ENCODE data around the gene PMEL. TPM values are rescaled to one million over a fixed set of nuclear protein-coding genes. Genes with fewer than 3 reads are reported as not detected.

Gene PMEL
- total and polyA plus RNA-seq, 2 experiments from 2014 or later = 15.3 to 34.2 TPM

GRCh38 chr12:55935738-55936151 is 30.1 kb downstream of the PMEL start:
- peaks cover 6% of the 10 kb centered on the region for H3K79me2 ChIP-seq
- H3K4me1 ChIP-seq (ENCODE audit: insufficient read depth) = peaks cover 22% of the 10 kb centered on the region
- no peak overlapping the region for H3K4me2 ChIP-seq
- WGBS (ENCODE audit: low lambda C conversion rate, missing lambda C conversion rate) = 81% methylated on average over 25 of the region's 26 CpGs
- no peak for DNase-seq (ENCODE audit: low spot score)
- no peaks in the 10 kb centered on the region for H3K9me3 ChIP-seq (ENCODE audit: low read depth)
- H3K4me3 ChIP-seq = no peak overlapping the region
- no peaks in the 10 kb centered on the region for H3K9me2 ChIP-seq (replicated peaks; ENCODE audit: insufficient read depth)
- H4K20me1 ChIP-seq (ENCODE audit: insufficient read depth, poor library complexity, severe bottlenecking) = no peaks in the 10 kb centered on the region
- H2AFZ ChIP-seq = no peak overlapping the region
- H3K27me3 ChIP-seq = no peaks in the 10 kb centered on the region
- no peak overlapping the region for H3K27ac ChIP-seq
- H3K36me3 ChIP-seq (replicated peaks; ENCODE audit: insufficient read depth, low read depth) = no peaks in the 10 kb centered on the region
- TF ChIP-seq EZH2 (IDR thresholded peaks at IDR 0.05; ENCODE audit: borderline replicate concordance) = no peak
- TF ChIP-seq, protein P1, sequence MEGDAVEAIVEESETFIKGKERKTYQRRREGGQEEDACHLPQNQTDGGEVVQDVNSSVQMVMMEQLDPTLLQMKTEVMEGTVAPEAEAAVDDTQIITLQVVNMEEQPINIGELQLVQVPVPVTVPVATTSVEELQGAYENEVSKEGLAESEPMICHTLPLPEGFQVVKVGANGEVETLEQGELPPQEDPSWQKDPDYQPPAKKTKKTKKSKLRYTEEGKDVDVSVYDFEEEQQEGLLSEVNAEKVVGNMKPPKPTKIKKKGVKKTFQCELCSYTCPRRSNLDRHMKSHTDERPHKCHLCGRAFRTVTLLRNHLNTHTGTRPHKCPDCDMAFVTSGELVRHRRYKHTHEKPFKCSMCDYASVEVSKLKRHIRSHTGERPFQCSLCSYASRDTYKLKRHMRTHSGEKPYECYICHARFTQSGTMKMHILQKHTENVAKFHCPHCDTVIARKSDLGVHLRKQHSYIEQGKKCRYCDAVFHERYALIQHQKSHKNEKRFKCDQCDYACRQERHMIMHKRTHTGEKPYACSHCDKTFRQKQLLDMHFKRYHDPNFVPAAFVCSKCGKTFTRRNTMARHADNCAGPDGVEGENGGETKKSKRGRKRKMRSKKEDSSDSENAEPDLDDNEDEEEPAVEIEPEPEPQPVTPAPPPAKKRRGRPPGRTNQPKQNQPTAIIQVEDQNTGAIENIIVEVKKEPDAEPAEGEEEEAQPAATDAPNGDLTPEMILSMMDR (IDR thresholded peaks at IDR 0.05; ENCODE audit: poor library complexity) = no peak
- TF ChIP-seq EZH2phosphoT487 (IDR thresholded peaks at IDR 0.05; ENCODE audit: low read depth, severe bottlenecking, unreplicated experiment) = no peak

GRCh38 chr12:55934773-55935172 is 31.1 kb downstream of the PMEL start:
- H3K4me3 ChIP-seq = no peak overlapping the region
- H3K9me2 ChIP-seq (replicated peaks; ENCODE audit: insufficient read depth) = no peaks in the 10 kb centered on the region
- H4K20me1 ChIP-seq (ENCODE audit: insufficient read depth, poor library complexity, severe bottlenecking) = no peaks in the 10 kb centered on the region
- TF ChIP-seq EZH2phosphoT487 (IDR thresholded peaks at IDR 0.05; ENCODE audit: low read depth, severe bottlenecking, unreplicated experiment) = no peak
- no peak for TF ChIP-seq EZH2 (IDR thresholded peaks at IDR 0.05; ENCODE audit: borderline replicate concordance)
- TF ChIP-seq, protein P1 (IDR thresholded peaks at IDR 0.05; ENCODE audit: poor library complexity) = no peak
- H3K36me3 ChIP-seq (replicated peaks; ENCODE audit: insufficient read depth, low read depth) = no peaks in the 10 kb centered on the region
- H3K4me1 ChIP-seq (ENCODE audit: insufficient read depth) = peaks cover 28% of the 10 kb centered on the region
- no peaks in the 10 kb centered on the region for H3K27me3 ChIP-seq
- H3K9me3 ChIP-seq (ENCODE audit: low read depth) = no peaks in the 10 kb centered on the region
- H3K27ac ChIP-seq = no peak overlapping the region
- no peak overlapping the region for H3K4me2 ChIP-seq
- DNase-seq (ENCODE audit: low spot score) = no peak
- no peak overlapping the region for H2AFZ ChIP-seq
- 80% methylated on average over 1 of the region's 1 CpG for WGBS (ENCODE audit: low lambda C conversion rate, missing lambda C conversion rate)
- H3K79me2 ChIP-seq = peaks cover 6% of the 10 kb centered on the region

DNA sequence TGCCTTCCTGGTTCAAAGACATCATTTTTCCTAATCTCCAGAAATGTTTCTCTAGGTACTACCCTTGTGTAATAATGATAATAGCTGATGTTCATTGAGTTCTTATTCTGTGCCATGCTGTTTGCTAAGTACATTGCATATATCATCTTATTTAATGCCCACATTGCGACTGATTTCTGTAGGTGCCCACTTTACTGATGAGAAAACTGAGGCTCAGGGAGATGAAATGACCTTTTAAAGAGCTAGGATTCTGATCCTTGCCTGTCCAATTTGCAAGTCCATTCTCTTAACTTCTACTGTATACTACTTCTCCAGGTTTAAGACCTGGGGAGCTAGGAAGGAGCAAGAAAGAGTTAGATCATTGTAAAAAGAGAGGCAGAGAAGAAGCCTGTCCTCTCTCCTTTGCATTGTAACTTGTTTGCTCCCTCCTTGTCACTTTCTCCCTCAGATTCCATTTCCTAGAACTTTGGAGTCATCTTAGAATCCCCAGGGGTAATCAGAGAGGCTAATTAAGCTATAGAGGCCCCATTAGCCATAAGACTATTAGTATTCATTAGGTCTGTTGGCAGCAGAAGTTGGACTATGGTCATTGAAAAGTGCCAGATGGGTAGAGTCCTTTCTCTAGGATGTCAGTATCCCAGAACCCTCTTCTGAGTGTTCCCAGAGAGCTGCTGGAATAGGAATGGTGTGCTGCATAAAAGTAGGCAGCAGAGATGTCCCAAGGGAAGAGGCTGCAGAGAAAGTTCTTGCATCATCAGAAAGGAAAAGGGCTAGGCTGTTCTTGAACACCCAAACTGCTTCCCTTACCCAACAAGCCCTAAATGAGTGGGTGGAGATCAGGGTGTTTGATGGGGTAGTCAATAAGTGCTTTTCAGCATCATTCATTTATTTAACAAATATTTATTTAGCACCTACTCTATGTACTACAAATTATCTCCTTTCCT is 31.8 kb downstream of the PMEL start:
- Histone ChIP-seq H3K4me2 (no peak overlapping the region), H3K4me1 (ENCODE audit: insufficient read depth) (peaks cover 35% of the 10 kb centered on the region), H3K4me3 (no peak overlapping the region), H4K20me1 (ENCODE audit: insufficient read depth, poor library complexity, severe bottlenecking) (no peaks in the 10 kb centered on the region), H3K9me2 (replicated peaks; ENCODE audit: insufficient read depth) (no peaks in the 10 kb centered on the region), H3K36me3 (replicated peaks; ENCODE audit: insufficient read depth, low read depth) (no peaks in the 10 kb centered on the region), H3K79me2 (peaks cover 10% of the 10 kb centered on the region), H3K9me3 (ENCODE audit: low read depth) (no peaks in the 10 kb centered on the region), H3K27me3 (no peaks in the 10 kb centered on the region), H3K27ac (no peak overlapping the region), H2AFZ (no peak overlapping the region)
- TF ChIP-seq EZH2 (IDR thresholded peaks at IDR 0.05; ENCODE audit: borderline replicate concordance) = no peak
- TF ChIP-seq, protein P1 (IDR thresholded peaks at IDR 0.05; ENCODE audit: poor library complexity) = no peak
- TF ChIP-seq EZH2phosphoT487 (IDR thresholded peaks at IDR 0.05; ENCODE audit: low read depth, severe bottlenecking, unreplicated experiment) = no peak
- WGBS (ENCODE audit: low lambda C conversion rate, missing lambda C conversion rate) = 91% methylated on average over 1 of the region's 1 CpG
- DNase-seq (ENCODE audit: low spot score) = no peak
